Measurements from ENCODE around the gene PPP1R37. TPM values are rescaled to one million over a fixed set of nuclear protein-coding genes. Genes with fewer than 3 reads are reported as not detected.
"Not testable (repeated sequence)": the region's sequence is repeated elsewhere in the genome, so short reads cannot be mapped to it uniquely, and the experiment has no call there.

The PPP1R37 gene
- total RNA-seq, 2 experiments from 2014 or later = 20.9 to 21.2 TPM

GRCh38 chr19:45115809-45116615 lies 23.0 kb downstream of the PPP1R37 start:
- DNase-seq (no peak), ATAC-seq (no peak)
- peak overlapping the region; percentile 64 for H3K27ac Mint-ChIP-seq
- POLR2A ChIA-PET = interaction anchor here (1.3 kb wide), 1 partner anchor 68 kb away, joined by 3 read pairs; no protein-coding TSS in a partner anchor
- no peaks in the 10 kb centered on the region for H3K9me3 Mint-ChIP-seq
- H3K36me3 Mint-ChIP-seq (ENCODE audit: low read depth) = no peaks in the 10 kb centered on the region
- CTCF ChIA-PET = interaction anchor here (2.9 kb wide), 1 partner anchor 10 kb away, joined by 16 read pairs; no protein-coding TSS in a partner anchor
- H3K4me1 Mint-ChIP-seq (ENCODE audit: low read depth) = peaks cover 72% of the 10 kb centered on the region
- intact Hi-C loops (cut with micrococcal nuclease) = no loop called here
- H3K27me3 Mint-ChIP-seq = no peaks in the 10 kb centered on the region
- no peak overlapping the region for H3K4me3 Mint-ChIP-seq
- TF ChIP-seq CTCF (IDR thresholded peaks at IDR 0.05) = no peak

- ChIA-PET POLR2A (interaction anchor here (0.9 to 1.9 kb wide), 5 partner anchors 19 to 135 kb away, joined by 3 to 14 read pairs (median 4); partner anchors contain the start of genes PPP1R37 and TRAPPC6A), CTCF (interaction anchor here (0.9 to 2.9 kb wide), 3 partner anchors 8 to 25 kb away, joined by 3 to 16 read pairs (median 11); no protein-coding TSS in a partner anchor)
- peaks cover 79% of the 10 kb centered on the region for H3K4me1 Mint-ChIP-seq (ENCODE audit: low read depth)
- H3K9me3 Mint-ChIP-seq = no peaks in the 10 kb centered on the region
- no peak for TF ChIP-seq CTCF (IDR thresholded peaks at IDR 0.05)
- intact Hi-C loops (cut with micrococcal nuclease) = no loop called here
- peak overlapping the region; percentile 63 for H3K27ac Mint-ChIP-seq
- DNase-seq (peak; percentile 93), ATAC-seq (peak; percentile 77)
- no peaks in the 10 kb centered on the region for H3K27me3 Mint-ChIP-seq
- no peaks in the 10 kb centered on the region for H3K36me3 Mint-ChIP-seq (ENCODE audit: low read depth)
- H3K4me3 Mint-ChIP-seq = peak overlapping the region; percentile 23
These were observed 24.2 kb downstream of the PPP1R37 start for GRCh38 chr19:45117167-45117594.

- peaks cover 84% of the 10 kb centered on the region for H3K4me1 Mint-ChIP-seq (ENCODE audit: low read depth)
- peak; percentile 53 for DNase-seq
- no peak for TF ChIP-seq CTCF (IDR thresholded peaks at IDR 0.05)
These were observed 24.7 kb downstream of the PPP1R37 start for GRCh38 chr19:45117671-45118070.

GRCh38 chr19:45118106-45118505 lies 25.1 kb downstream of the PPP1R37 start:
- H3K27ac Mint-ChIP-seq = peak overlapping the region; percentile 79
- CTCF ChIA-PET = interaction anchor here (0.9 to 2.9 kb wide), 6 partner anchors 7 to 30 kb away, joined by 3 to 16 read pairs (median 3); partner anchors contain the start of gene PPP1R37
- no peaks in the 10 kb centered on the region for H3K27me3 Mint-ChIP-seq
- H3K36me3 Mint-ChIP-seq (ENCODE audit: low read depth) = no peaks in the 10 kb centered on the region
- ATAC-seq (no peak), DNase-seq (peak; percentile 23)
- H3K4me3 Mint-ChIP-seq = peak overlapping the region; percentile 44
- no peak for TF ChIP-seq CTCF (IDR thresholded peaks at IDR 0.05)
- POLR2A ChIA-PET = interaction anchor here (0.6 to 2.1 kb wide), 6 partner anchors 15 to 59 kb away, joined by 3 to 14 read pairs (median 6); partner anchors contain the start of genes PPP1R37 and TRAPPC6A
- no peaks in the 10 kb centered on the region for H3K9me3 Mint-ChIP-seq
- peaks cover 84% of the 10 kb centered on the region for H3K4me1 Mint-ChIP-seq (ENCODE audit: low read depth)
- intact Hi-C loops (cut with micrococcal nuclease) = no loop called here

More at GRCh38 chr19:45117671-45118070, 24.7 kb downstream of the PPP1R37 start:
- intact Hi-C loops (cut with micrococcal nuclease) = no loop called here
- CTCF ChIA-PET = interaction anchor here (0.9 to 2.9 kb wide), 5 partner anchors 8 to 31 kb away, joined by 3 to 16 read pairs (median 3); partner anchors contain the start of gene PPP1R37
- Mint-ChIP-seq H3K36me3 (ENCODE audit: low read depth) (no peaks in the 10 kb centered on the region), H3K27me3 (no peaks in the 10 kb centered on the region), H3K4me3 (peak overlapping the region; percentile 44), H3K9me3 (no peaks in the 10 kb centered on the region), H3K27ac (peak overlapping the region; percentile 63)
- POLR2A ChIA-PET = interaction anchor here (0.7 to 2.1 kb wide), 6 partner anchors 15 to 134 kb away, joined by 3 to 14 read pairs (median 6); partner anchors contain the start of genes PPP1R37 and TRAPPC6A
- peak; percentile 6 for ATAC-seq

GRCh38 chr19:45118591-45119355 lies 25.8 kb downstream of the PPP1R37 start:
- intact Hi-C loops (cut with micrococcal nuclease) = not testable (repeated sequence)

More at GRCh38 chr19:45118591-45119355, 25.8 kb downstream of the PPP1R37 start:
- H3K4me3 Mint-ChIP-seq = peak overlapping the region; percentile 44
- H3K27ac Mint-ChIP-seq = peak overlapping the region; percentile 79
- ATAC-seq; H3K27me3 Mint-ChIP-seq; H3K9me3 Mint-ChIP-seq; H3K36me3 Mint-ChIP-seq (ENCODE audit: low read depth): not testable (repeated sequence)
- H3K4me1 Mint-ChIP-seq (ENCODE audit: low read depth) = peaks cover 83% of the 10 kb centered on the region
- ChIA-PET POLR2A (interaction anchor here (0.5 to 2.1 kb wide), 6 partner anchors 16 to 59 kb away, joined by 3 to 14 read pairs (median 7); partner anchors contain the start of gene PPP1R37), CTCF (interaction anchor here (1.0 to 1.9 kb wide), 5 partner anchors 10 to 30 kb away, joined by 3 to 11 read pairs (median 3); partner anchors contain the start of gene PPP1R37)
- DNase-seq = peak; percentile 44
